ENCODE results near the gene KCNG1. TPM values are rescaled to one million over a fixed set of nuclear protein-coding genes. Genes with fewer than 3 reads are reported as not detected.
A peak's percentile ranks its signal among the peaks of the same experiment; 100 is the strongest.

Gene KCNG1
- polyA plus RNA-seq, 4 donors = 1.3 to 29.1 (median 1.6) TPM

DNA sequence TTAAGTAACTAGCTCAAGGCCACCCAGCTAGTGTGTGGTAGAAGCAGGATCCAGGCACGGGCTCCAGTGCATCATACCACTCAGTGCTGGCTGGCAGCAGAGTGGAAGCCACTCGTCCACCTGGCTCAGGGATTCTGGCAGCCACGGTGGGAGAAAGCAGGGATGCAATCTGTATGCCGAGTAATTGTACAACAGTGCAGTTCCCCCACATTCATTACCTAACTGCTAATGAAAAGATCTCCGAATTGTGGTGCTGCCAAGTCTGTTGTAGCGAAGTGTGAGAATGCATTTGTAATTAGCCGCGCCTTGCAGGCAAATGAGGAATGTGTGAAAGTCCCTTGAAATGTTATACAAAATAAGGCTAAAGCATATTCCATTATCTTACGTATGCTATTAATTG, 29.0 kb downstream of the KCNG1 start:
- Histone ChIP-seq H3K36me3 (ENCODE audit: control insufficient read depth in 3 of 3, insufficient read depth in 2 of 3, low read depth in 1 of 3, low read length in 3 of 3) (no peaks in the 10 kb centered on the region), H3K27me3 (ENCODE audit: control insufficient read depth in 3 of 3, insufficient read depth in 3 of 3, low read length in 3 of 3) (peaks cover 0 to 16% (median 2%) of the 10 kb centered on the region in 3 donors), H3K4me1 (ENCODE audit: control insufficient read depth in 3 of 3, insufficient read depth in 2 of 3, low read depth in 1 of 3, low read length in 2 of 3) (peaks cover 0 to 20% (median 0%) of the 10 kb centered on the region in 3 donors), H3K4me3 (ENCODE audit: low read depth in 1 of 3, low read length in 3 of 3) (no peak overlapping the region), H3K27ac (ENCODE audit: low read depth in 1 of 3, low read length in 2 of 3) (no peak overlapping the region), H3K9me3 (ENCODE audit: control insufficient read depth in 2 of 2, insufficient read depth in 1 of 2, low read depth in 1 of 2, low read length in 1 of 2) (peaks cover 0 to 5% of the 10 kb centered on the region in 2 donors)
- DNase-seq (no peak), FAIRE-seq (no peak)
- WGBS, 3 donors = 72 to 83% (median 82%) methylated on average over 9 of the region's 9 CpGs

DNA sequence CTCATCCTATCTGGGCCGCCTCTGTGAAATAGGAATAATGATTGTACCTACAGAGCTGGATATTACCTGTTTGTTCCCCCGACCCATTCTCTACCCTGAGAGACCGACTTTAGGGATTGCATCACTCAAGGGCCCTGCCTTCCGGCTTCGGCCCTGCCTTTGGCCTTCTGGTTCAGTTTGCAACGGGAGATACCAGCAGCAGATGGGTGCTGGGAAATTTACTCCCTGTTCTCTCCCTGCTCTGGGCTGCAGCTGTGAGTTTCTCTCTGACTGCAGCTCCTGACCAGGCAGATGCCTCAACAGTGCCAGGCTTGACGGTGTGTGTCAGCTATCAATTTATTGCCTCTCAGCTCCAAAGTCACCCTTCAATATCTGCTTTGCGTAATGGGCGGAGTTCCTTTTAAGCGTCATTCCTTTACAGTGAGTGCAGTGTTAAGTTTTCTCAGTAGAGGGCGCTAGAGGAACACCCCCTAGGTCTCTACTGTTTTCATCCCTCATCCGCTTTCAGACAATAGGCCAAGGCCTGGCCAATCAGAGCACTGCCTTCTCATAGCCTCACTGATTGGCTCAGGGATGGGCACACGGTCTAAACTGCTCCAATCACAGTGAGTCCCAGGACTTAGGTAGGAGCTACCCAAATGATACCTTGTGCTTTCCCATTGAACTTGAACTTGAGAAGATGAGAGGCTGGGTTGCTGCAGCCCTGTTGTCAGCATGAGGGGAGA, 30.0 kb downstream of the KCNG1 start:
- Histone ChIP-seq H3K4me3 (ENCODE audit: low read depth in 1 of 3, low read length in 3 of 3) (no peak overlapping the region), H3K4me1 (ENCODE audit: control insufficient read depth in 3 of 3, insufficient read depth in 2 of 3, low read depth in 1 of 3, low read length in 2 of 3) (peaks cover 0 to 20% (median 0%) of the 10 kb centered on the region in 3 donors), H3K27me3 (ENCODE audit: control insufficient read depth in 3 of 3, insufficient read depth in 3 of 3, low read length in 3 of 3) (peaks cover 0 to 16% (median 2%) of the 10 kb centered on the region in 3 donors), H3K27ac (ENCODE audit: low read depth in 1 of 3, low read length in 2 of 3) (no peak overlapping the region), H3K36me3 (ENCODE audit: control insufficient read depth in 3 of 3, insufficient read depth in 2 of 3, low read depth in 1 of 3, low read length in 3 of 3) (no peaks in the 10 kb centered on the region), H3K9me3 (ENCODE audit: control insufficient read depth in 2 of 2, insufficient read depth in 1 of 2, low read depth in 1 of 2, low read length in 1 of 2) (peaks cover 0 to 5% of the 10 kb centered on the region in 2 donors)
- 23 to 31% (median 24%) methylated on average over 13 of the region's 13 CpGs for WGBS, 3 donors
- peak; percentile 92 to 93 for DNase-seq
- no peak for FAIRE-seq

- peaks cover 0 to 14% (median 2%) of the 10 kb centered on the region in 3 donors for H3K27me3 ChIP-seq (ENCODE audit: control insufficient read depth in 3 of 3, insufficient read depth in 3 of 3, low read length in 3 of 3)
- no peak overlapping the region for H3K4me3 ChIP-seq (ENCODE audit: low read depth in 1 of 3, low read length in 3 of 3)
- FAIRE-seq = no peak
- 54 to 60% (median 54%) methylated on average over 4 of the region's 4 CpGs for WGBS, 3 donors
- no peak for DNase-seq
- peaks cover 0 to 16% (median 0%) of the 10 kb centered on the region in 3 donors for H3K4me1 ChIP-seq (ENCODE audit: control insufficient read depth in 3 of 3, insufficient read depth in 2 of 3, low read depth in 1 of 3, low read length in 2 of 3)
- H3K27ac ChIP-seq (ENCODE audit: low read depth in 1 of 3, low read length in 2 of 3) = no peak overlapping the region
- H3K9me3 ChIP-seq (ENCODE audit: control insufficient read depth in 2 of 2, insufficient read depth in 1 of 2, low read depth in 1 of 2, low read length in 1 of 2) = peaks cover 0 to 5% of the 10 kb centered on the region in 2 donors
- H3K36me3 ChIP-seq (ENCODE audit: control insufficient read depth in 3 of 3, insufficient read depth in 2 of 3, low read depth in 1 of 3, low read length in 3 of 3) = no peaks in the 10 kb centered on the region
Measured at GRCh38 chr20:50992336-50992732, 30.6 kb downstream of the KCNG1 start.

- DNase-seq (no peak), FAIRE-seq (no peak)
- H3K27me3 ChIP-seq (ENCODE audit: control insufficient read depth in 3 of 3, insufficient read depth in 3 of 3, low read length in 3 of 3) = peaks cover 0 to 7% (median 2%) of the 10 kb centered on the region in 3 donors
- H3K4me1 ChIP-seq (ENCODE audit: control insufficient read depth in 3 of 3, insufficient read depth in 2 of 3, low read depth in 1 of 3, low read length in 2 of 3) = peaks cover 0 to 8% (median 0%) of the 10 kb centered on the region in 3 donors
- H3K9me3 ChIP-seq (ENCODE audit: control insufficient read depth in 2 of 2, insufficient read depth in 1 of 2, low read depth in 1 of 2, low read length in 1 of 2) = peaks cover 0 to 5% of the 10 kb centered on the region in 2 donors
- 85 to 92% (median 86%) methylated on average over 3 of the region's 3 CpGs for WGBS, 3 donors
- no peaks in the 10 kb centered on the region for H3K36me3 ChIP-seq (ENCODE audit: control insufficient read depth in 3 of 3, insufficient read depth in 2 of 3, low read depth in 1 of 3, low read length in 3 of 3)
- no peak overlapping the region for H3K4me3 ChIP-seq (ENCODE audit: low read depth in 1 of 3, low read length in 3 of 3)
- no peak overlapping the region for H3K27ac ChIP-seq (ENCODE audit: low read depth in 1 of 3, low read length in 2 of 3)
Measured at GRCh38 chr20:50991076-50991475, 31.8 kb downstream of the KCNG1 start.

DNA sequence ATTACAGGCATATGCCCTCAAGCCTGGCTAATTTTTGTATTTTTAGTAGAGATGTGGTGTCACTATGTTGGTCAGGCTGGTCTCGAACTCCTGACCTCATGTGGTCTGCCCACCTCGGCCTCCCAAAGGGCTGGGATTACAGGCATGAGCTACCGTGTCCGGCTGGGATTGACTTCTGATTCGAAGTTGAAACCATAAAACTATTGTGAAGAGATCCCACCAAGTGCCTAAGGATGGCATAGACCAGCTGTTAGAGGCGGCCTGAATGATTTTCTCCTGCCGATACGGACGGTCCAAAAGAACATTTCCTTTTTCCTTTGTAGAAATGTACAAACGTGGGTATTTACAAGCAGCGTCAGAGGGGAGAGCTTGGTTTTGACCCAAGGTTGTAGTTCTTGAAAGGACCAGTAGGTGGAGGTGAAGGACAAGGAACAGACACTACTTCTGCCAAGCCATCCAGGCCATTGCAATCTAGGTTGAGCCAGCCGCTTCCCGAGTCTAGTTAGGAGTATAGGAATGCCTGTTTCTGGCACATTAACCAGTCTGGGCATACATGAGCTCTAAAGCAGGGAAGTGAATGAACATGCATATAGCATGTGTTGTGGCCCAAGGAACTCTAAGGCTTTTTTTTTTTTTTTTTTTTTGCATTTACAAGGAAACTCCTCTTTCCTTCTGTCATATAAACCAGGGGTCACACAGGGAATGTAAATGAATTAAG, 35.3 kb downstream of the KCNG1 start:
- H3K4me3 ChIP-seq (ENCODE audit: low read depth in 1 of 3, low read length in 3 of 3) = no peak overlapping the region
- peaks cover 0 to 4% (median 2%) of the 10 kb centered on the region in 3 donors for H3K27me3 ChIP-seq (ENCODE audit: control insufficient read depth in 3 of 3, insufficient read depth in 3 of 3, low read length in 3 of 3)
- no peak overlapping the region for H3K27ac ChIP-seq (ENCODE audit: low read depth in 1 of 3, low read length in 2 of 3)
- peaks cover 0 to 6% (median 0%) of the 10 kb centered on the region in 3 donors for H3K4me1 ChIP-seq (ENCODE audit: control insufficient read depth in 3 of 3, insufficient read depth in 2 of 3, low read depth in 1 of 3, low read length in 2 of 3)
- no peaks in the 10 kb centered on the region for H3K9me3 ChIP-seq (ENCODE audit: control insufficient read depth in 2 of 2, insufficient read depth in 1 of 2, low read depth in 1 of 2, low read length in 1 of 2)
- WGBS, 3 donors = 7 to 17% (median 10%) methylated on average over 13 of the region's 13 CpGs
- no peaks in the 10 kb centered on the region for H3K36me3 ChIP-seq (ENCODE audit: control insufficient read depth in 3 of 3, insufficient read depth in 2 of 3, low read depth in 1 of 3, low read length in 3 of 3)
- peak; percentile 85 to 88 for DNase-seq
- FAIRE-seq = no peak

DNA sequence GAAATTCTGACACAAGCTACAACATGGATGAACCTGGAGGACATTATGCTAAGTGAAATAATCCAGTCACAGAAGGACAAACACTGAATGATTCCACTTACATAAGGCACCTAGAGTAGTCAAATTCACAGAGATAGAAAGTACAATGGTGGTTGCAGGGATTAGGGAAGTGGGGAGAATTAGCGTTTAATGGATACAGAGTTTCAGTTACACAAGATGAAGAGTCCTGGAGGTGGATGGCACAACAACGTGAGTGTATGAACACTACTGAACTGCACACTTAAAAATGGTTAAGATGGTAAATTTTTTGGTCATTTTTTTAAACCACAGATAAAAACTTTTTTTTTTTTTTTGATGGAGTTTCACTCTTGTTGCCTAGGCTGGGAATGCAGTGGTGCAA, 39.6 kb downstream of the KCNG1 start:
- DNase-seq (no peak), FAIRE-seq (no peak)
- Histone ChIP-seq H3K4me3 (ENCODE audit: low read depth in 1 of 3, low read length in 3 of 3) (no peak overlapping the region), H3K9me3 (ENCODE audit: control insufficient read depth in 2 of 2, insufficient read depth in 1 of 2, low read depth in 1 of 2, low read length in 1 of 2) (no peaks in the 10 kb centered on the region), H3K27ac (ENCODE audit: low read depth in 1 of 3, low read length in 2 of 3) (no peak overlapping the region), H3K27me3 (ENCODE audit: control insufficient read depth in 3 of 3, insufficient read depth in 3 of 3, low read length in 3 of 3) (peaks cover 0 to 6% (median 0%) of the 10 kb centered on the region in 3 donors), H3K4me1 (ENCODE audit: control insufficient read depth in 3 of 3, insufficient read depth in 2 of 3, low read depth in 1 of 3, low read length in 2 of 3) (no peaks in the 10 kb centered on the region), H3K36me3 (ENCODE audit: control insufficient read depth in 3 of 3, insufficient read depth in 2 of 3, low read depth in 1 of 3, low read length in 3 of 3) (no peaks in the 10 kb centered on the region)
- 50 to 60% (median 52%) methylated on average over 2 of the region's 2 CpGs for WGBS, 3 donors

GRCh38 chr20:50982363-50982762, 40.5 kb downstream of the KCNG1 start:
- H3K4me3 ChIP-seq (ENCODE audit: low read depth in 1 of 3, low read length in 3 of 3) = no peak overlapping the region
- peak; percentile 61 to 71 for DNase-seq
- peaks cover 0 to 7% (median 0%) of the 10 kb centered on the region in 3 donors for H3K27me3 ChIP-seq (ENCODE audit: control insufficient read depth in 3 of 3, insufficient read depth in 3 of 3, low read length in 3 of 3)
- no peaks in the 10 kb centered on the region for H3K9me3 ChIP-seq (ENCODE audit: control insufficient read depth in 2 of 2, insufficient read depth in 1 of 2, low read depth in 1 of 2, low read length in 1 of 2)
- H3K4me1 ChIP-seq (ENCODE audit: control insufficient read depth in 3 of 3, insufficient read depth in 2 of 3, low read depth in 1 of 3, low read length in 2 of 3) = peaks cover 0 to 2% (median 0%) of the 10 kb centered on the region in 3 donors
- H3K36me3 ChIP-seq (ENCODE audit: control insufficient read depth in 3 of 3, insufficient read depth in 2 of 3, low read depth in 1 of 3, low read length in 3 of 3) = no peaks in the 10 kb centered on the region
- H3K27ac ChIP-seq (ENCODE audit: low read depth in 1 of 3, low read length in 2 of 3) = no peak overlapping the region
- no peak for FAIRE-seq
- 3 to 23% (median 18%) methylated on average over 4 of the region's 4 CpGs for WGBS, 3 donors

GRCh38 chr20:50981714-50982048, 41.2 kb downstream of the KCNG1 start:
- Histone ChIP-seq H3K4me3 (ENCODE audit: low read depth in 1 of 3, low read length in 3 of 3) (no peak overlapping the region), H3K4me1 (ENCODE audit: control insufficient read depth in 3 of 3, insufficient read depth in 2 of 3, low read depth in 1 of 3, low read length in 2 of 3) (peaks cover 0 to 2% (median 0%) of the 10 kb centered on the region in 3 donors), H3K36me3 (ENCODE audit: control insufficient read depth in 3 of 3, insufficient read depth in 2 of 3, low read depth in 1 of 3, low read length in 3 of 3) (no peaks in the 10 kb centered on the region), H3K27ac (ENCODE audit: low read depth in 1 of 3, low read length in 2 of 3) (no peak overlapping the region), H3K9me3 (ENCODE audit: control insufficient read depth in 2 of 2, insufficient read depth in 1 of 2, low read depth in 1 of 2, low read length in 1 of 2) (no peaks in the 10 kb centered on the region), H3K27me3 (ENCODE audit: control insufficient read depth in 3 of 3, insufficient read depth in 3 of 3, low read length in 3 of 3) (peaks cover 0 to 7% (median 0%) of the 10 kb centered on the region in 3 donors)
- FAIRE-seq (no peak), DNase-seq (no peak)
- 87 to 89% (median 89%) methylated on average over 3 of the region's 3 CpGs for WGBS, 3 donors
